Iris pigment epithelial cell (primary cell): ENCODE results near the gene CAPN2.
"Not testable (repeated sequence)": the region's sequence is repeated elsewhere in the genome, so short reads cannot be mapped to it uniquely, and the experiment has no call there.

ENCODE experiments used
- DNase-seq: peaks from one replicate; pipeline ENCODE4 v3.0.0-alpha.2; 2011; ENCODE audit warnings: low read depth

The CAPN2 gene

DNA sequence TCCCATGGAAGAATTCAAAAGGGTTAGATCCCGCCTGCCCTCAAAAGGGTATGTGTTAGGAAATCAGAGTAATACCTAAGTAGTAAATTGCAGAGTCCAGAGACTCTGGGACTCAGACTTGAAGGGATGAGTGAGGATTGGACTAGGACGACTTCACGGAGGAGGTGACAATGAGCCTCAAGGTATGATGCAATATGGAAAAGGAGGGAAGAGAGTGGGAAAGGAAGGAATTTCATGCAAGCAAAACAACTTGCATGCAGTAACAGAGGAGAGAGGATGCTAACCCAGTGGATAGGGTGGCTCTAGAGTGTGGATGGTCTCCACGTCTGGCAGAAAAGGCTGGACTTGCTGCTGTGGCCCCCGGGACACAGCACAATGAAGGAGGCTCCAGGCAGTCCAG is 4.8 kb downstream of the CAPN2 start:
- DNase-seq: no peak

DNA sequence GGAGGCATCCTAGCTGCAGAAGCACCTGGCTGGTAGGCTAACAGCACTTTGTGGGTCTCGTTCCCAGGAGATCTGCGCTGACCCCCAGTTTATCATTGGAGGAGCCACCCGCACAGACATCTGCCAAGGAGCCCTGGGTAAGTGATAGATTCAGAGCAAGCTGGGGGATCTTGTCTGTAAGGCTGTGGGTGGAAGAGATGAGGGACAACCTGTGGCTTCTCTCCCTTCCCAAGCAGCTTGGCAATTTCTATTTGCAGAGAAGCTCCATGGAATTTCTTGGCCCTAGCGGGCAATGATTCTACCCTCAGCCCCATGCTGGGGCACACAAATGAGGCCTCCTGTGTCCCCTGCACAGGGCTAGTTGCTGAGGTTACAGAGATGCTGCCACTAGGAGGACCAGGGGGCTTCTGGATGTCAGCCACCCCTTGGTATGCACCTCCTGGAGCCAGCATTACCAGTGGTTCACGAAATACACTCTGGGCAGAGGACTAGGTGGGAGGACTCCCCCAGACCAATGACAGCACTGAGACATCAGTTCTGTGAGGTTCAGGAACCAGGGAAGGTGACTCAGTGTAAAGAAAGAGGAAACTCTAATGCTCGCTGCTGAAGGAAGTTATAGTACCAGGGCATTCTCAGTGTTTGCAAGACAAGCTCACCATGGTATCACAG is 5.5 kb downstream of the CAPN2 start:
- no peak for DNase-seq

DNA sequence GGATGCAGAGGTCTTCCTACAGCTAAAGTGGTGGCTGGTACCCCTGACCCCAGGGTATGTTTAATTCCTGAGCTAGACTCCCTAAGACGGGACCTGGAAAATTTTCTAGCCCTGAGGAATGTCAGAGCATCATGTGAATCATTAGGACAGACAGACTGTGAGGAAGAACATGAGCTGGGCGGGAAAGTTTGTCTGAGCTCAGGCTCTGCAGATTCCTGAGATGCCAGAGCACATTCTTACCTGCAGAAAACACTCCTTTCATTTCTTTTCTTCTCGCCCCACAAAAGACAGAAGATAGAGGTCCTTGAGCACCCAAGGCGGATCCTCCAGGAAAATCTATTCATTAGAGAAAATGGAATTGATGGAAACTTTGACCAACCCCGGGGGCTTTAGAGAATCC is 6.5 kb downstream of the CAPN2 start:
- DNase-seq: peak; percentile 63

DNA sequence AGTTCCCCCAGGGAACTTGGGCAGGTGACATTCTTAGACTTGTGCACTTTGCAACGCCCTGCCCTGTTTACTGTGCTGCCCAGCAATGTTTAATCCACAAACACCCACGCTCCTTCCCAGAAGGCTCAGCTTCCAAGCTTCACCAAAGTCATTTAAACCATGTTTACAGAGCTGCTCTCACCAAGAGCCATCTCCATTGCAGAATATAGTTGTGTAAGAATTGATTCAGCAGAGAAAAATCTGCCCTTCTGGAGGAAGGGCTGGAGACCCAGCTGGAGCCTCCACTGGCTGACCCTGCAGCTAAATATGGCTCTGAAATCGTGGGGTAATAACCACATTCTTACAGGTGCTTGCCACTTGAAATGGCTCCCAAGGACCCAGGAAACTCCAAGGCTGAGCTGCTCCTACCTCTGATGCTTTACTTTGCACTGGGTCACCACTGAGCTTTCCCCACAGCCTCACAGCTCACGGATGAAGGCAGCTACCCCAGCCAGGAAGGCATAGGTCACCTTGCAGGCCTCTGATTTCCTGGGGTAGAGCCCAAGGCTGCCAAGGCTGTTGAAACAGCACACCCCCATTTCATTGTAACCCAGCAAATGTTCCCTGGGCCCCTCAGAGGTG is 8.7 kb downstream of the CAPN2 start:
- peak; percentile 94 for DNase-seq

- no peak for DNase-seq
Measured at GRCh38 chr1:223721658-223722607, 9.6 kb downstream of the CAPN2 start.

- DNase-seq: no peak
Measured at GRCh38 chr1:223723351-223723904, 11.1 kb downstream of the CAPN2 start.

- DNase-seq: no peak
Measured at GRCh38 chr1:223724376-223724775, 12.0 kb downstream of the CAPN2 start.

- no peak for DNase-seq
Measured at GRCh38 chr1:223725578-223725977, 13.2 kb downstream of the CAPN2 start.

- peak; percentile 95 for DNase-seq
Measured at GRCh38 chr1:223726380-223727001, 14.2 kb downstream of the CAPN2 start.

DNA sequence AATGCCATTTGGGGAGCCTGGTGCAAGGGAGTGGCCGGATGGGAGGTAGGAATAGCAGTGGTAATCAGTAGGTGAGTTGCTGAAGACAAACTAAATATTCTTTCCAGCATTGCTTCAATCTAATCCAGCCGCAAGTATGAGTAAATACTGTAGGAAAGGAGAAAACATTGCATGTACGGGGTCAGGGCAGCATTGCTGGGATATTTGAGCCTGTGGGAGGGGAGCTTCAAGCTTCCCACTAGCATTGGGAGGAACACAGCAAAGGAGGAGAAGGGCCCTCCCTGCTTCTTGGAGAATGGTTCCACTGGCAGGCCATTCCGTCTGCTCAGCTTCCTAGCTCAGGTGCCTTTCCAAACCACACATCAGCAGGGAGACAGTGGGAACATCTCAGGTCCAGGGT is 15.2 kb downstream of the CAPN2 start:
- DNase-seq: peak; percentile 86

- DNase-seq: no peak
Measured at GRCh38 chr1:223729906-223730305, 17.6 kb downstream of the CAPN2 start.

DNA sequence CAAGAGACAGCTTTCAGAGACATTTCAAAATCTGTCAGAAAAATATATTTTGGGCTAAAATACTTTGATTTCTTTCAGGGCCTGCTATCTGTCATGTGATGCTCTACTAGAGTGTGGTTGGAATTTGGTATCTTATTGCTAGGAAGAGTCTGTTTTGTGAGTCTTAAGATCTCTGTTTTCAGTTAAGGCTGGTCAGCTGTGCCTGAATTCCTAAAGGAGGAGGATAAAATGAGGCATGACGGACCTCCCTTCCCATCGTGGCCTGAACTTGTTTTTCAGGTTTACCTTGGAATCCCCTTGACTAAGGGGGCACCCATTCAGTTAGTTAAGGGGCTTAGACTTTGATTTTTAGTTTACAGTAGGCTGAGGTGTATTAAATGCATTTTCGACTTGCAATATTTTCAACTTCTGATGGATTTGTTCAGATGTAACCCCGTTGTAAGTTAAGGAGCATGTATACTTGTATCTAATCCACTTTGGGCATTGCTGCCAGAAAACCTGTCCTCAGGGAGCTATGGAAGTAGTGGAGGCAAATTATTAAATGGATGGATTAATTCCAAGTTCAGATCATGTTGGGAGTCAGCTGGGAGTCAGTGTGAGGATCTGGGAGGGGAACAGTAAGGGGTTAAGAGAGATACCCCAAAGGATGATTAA is 18.3 kb downstream of the CAPN2 start:
- DNase-seq: no peak

DNA sequence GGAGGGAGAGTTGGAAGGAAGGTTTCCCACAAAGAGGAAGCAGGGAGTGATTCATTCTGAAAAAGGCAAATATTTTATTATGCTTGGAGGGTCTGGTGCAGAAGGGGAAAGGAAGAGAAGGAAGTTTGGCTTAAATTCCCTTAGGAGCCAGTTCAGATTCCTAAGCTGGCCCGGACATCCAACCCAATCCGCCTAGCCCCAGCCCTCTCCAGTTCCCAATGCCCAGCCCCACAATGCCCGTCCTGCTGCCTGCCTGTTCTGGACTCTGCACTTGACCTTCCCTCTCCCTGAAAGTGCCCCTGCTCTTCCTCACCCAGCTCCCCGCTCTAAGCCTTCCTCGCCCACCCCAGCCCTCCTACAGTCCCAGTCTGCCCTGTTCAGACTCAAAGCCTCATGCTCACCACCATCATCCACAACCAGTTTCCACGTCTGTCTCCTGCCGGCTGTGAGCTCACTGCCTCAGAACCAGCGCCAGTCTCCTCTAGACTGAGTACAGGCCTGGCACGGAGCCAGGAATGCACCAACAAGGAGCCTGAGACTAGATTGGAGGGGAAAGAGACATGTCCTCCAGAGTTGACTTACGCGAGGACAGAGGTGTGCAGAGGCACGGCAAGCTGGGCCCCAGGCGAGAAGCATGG is 18.9 kb downstream of the CAPN2 start:
- peak; percentile 90 for DNase-seq

- no peak for DNase-seq
Measured at GRCh38 chr1:223732993-223733798, 20.9 kb downstream of the CAPN2 start.

DNA sequence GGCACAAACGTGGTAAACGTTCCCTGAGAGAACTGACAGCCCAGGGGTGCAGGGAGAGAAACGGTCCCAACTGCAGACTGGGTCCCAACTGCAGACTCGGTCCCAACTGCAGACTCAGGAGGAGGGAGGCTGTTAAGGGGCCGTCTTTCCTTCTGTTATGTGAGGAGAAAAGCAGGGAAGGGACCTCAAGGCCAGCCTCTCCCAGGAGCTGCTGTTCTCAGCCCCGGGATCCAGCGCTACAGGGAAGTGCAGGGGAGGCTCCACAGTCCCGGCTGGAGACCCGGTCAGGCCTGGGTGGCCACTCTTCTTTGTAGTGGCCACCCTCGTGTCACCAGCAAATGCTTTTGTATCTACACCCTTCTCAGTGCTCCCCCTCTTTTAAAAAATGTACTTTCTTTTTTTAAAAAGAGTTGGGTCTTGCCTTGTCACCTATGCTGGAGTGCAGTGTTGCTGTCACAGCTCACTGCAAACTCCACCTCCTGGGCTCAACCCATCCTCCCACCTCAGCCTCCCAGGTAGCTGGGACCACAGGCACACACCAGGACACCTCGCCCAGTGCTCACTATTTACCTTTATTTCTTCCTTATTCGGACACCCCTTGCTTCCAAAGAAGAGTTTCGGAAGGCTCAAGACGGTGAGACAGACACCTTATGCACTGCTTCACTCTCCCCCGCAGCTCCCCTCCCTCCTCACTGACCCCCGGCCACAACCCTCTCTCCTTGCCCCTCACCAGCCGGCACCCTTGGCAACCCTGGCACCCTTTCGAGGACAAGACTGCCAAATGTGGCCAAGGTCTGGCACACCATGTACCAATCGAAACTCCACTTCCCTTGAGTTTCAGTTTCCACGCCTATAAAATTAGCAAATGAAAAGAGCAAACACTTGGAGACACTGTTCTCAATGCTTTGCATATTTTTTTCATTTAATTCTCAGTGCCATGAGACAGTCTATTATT is 21.8 kb downstream of the CAPN2 start:
- no peak for DNase-seq

DNA sequence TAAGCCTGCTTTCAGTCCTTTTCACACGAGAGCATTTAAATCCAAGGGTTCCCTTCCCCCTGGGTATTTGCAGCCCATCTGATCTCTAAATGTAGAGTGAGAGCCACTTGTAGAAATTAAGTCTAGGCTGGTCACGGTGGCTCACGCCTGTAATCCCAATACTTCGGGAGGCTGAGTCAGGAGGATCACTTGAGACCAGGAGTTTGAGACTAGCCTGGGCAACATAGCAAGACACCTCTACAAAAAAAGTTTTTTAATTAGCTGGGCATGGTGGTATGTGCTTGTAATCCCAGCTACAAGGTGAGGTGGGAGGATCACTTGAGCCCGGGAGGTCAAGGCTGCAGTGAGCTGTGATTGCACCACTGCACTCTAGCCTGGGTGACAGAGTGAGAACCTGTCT is 24.3 kb downstream of the CAPN2 start:
- DNase-seq: not testable (repeated sequence)

GRCh38 chr1:223737342-223737741 is 25.0 kb downstream of the CAPN2 start:
- no peak for DNase-seq

- DNase-seq: no peak
Measured at GRCh38 chr1:223738465-223739365, 26.4 kb downstream of the CAPN2 start.
